GM12875 (cell line): ENCODE results near the gene RPIA.

Experiments used
- H3K4me3 ChIP-seq: one replicate; pipeline ENCODE4 v1.5.1; 2011; ENCODE audit warnings: low read depth, low read length, control low read depth
- CTCF ChIP-seq: IDR thresholded peaks from 2 replicates; pipeline ENCODE4 v1.5.1; 2011; ENCODE audit warnings: low read depth, mild to moderate bottlenecking, control low read depth, inconsistent platforms, low read length, moderate library complexity, borderline replicate concordance; ENCODE audit not compliant: insufficient read depth

Gene RPIA

GRCh38 chr2:88746929-88747490 lies 55.5 kb downstream of the RPIA start:
- no peak for TF ChIP-seq CTCF
- no peak overlapping the region for H3K4me3 ChIP-seq

GRCh38 chr2:88747990-88748389 lies 56.5 kb downstream of the RPIA start:
- TF ChIP-seq CTCF: no peak
- H3K4me3 ChIP-seq: no peak overlapping the region

GRCh38 chr2:88751768-88752167 lies 60.3 kb downstream of the RPIA start:
- no peak overlapping the region for H3K4me3 ChIP-seq
- no peak for TF ChIP-seq CTCF

GRCh38 chr2:88753833-88754584 lies 62.5 kb downstream of the RPIA start:
- TF ChIP-seq CTCF: no peak
- no peak overlapping the region for H3K4me3 ChIP-seq

GRCh38 chr2:88754585-88755320 lies 63.3 kb downstream of the RPIA start:
- no peak overlapping the region for H3K4me3 ChIP-seq
- no peak for TF ChIP-seq CTCF

- H3K4me3 ChIP-seq: no peak overlapping the region
- no peak for TF ChIP-seq CTCF
These were observed 64.4 kb downstream of the RPIA start for GRCh38 chr2:88755836-88756235.
